Measurements from ENCODE around the gene CRYBG2.
A peak's percentile ranks its signal among the peaks of the same experiment; 100 is the strongest.

The CRYBG2 gene

GRCh38 chr1:26370591-26371382 lies 16.9 kb upstream of the CRYBG2 start:
- DNase-seq = no peak

GRCh38 chr1:26368486-26368885 lies 14.6 kb upstream of the CRYBG2 start:
- DNase-seq = no peak

DNA sequence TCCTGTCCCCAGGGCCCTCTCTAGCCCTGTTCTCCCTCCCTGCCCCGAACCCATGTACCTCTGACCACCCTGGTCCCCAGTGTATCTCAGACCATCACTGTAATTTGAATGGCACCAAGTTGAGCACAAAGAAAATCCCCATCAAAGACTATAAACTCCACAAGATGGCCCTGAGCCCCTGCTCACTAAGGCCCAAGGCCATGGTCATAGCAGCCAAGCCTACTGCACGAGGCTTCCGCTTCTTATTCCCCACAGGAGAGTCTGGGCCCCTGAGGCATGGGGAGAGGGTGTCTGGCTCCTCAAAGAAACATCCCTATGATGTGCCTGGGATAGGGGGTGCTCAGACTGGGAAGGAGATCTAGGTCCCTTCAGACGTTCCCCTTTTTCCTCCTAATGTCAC lies 14.1 kb upstream of the CRYBG2 start:
- no peak for DNase-seq

- DNase-seq = no peak
Observed at GRCh38 chr1:26367441-26367840, 13.5 kb upstream of the CRYBG2 start.

DNA sequence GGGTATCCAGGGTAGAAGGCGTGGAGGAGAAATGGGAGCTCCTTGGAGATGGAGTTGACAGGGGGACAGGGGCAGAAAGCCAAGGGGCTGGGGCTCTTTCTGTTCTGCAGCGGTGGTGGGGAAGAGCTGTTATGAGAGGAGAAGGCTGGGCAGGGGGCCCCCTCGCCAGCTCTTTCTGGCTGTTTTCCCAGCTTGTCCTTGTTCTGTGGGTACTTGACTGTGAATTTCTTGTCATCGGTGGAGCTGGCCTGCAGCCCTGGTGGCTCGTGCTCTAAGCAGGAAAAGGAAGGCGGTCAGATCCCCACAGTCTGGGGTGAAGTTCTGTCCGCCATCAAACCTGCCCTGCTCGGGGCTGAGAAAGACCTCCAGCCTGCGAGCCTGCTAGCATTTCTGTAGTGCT lies 11.0 kb upstream of the CRYBG2 start:
- DNase-seq = no peak

- DNase-seq = peak; percentile 73
Observed at GRCh38 chr1:26363549-26364448, 9.9 kb upstream of the CRYBG2 start.

- DNase-seq = no peak
Observed at GRCh38 chr1:26362331-26362730, 8.4 kb upstream of the CRYBG2 start.

DNA sequence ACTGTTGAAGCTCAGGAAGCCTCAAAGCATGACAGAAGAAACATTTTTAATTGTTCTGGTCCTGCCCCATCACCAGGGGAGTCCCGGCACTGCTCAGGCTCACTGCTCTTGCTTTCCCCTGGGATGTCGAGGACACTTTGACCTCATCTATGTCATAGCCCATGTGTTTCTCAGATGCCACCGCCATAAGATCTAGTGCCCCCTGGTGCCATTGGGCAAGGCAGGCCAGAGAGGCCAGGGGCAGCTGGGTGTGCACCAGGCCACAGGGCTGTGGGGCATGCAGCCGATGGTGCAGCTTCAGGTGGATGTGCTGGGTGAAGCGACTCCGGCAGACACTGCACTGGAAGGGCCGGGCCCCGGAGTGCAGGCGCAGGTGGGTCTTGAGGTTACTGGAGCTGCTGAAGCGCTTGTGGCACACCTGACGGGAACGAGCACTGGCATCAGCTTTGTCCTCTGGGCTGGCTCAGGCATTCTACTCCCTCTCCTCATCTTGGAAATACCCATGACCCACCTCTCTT lies 7.7 kb upstream of the CRYBG2 start:
- no peak for DNase-seq

GRCh38 chr1:26360807-26361604 lies 7.1 kb upstream of the CRYBG2 start:
- no peak for DNase-seq

- DNase-seq = no peak
Observed at GRCh38 chr1:26359981-26360806, 6.3 kb upstream of the CRYBG2 start.

DNA sequence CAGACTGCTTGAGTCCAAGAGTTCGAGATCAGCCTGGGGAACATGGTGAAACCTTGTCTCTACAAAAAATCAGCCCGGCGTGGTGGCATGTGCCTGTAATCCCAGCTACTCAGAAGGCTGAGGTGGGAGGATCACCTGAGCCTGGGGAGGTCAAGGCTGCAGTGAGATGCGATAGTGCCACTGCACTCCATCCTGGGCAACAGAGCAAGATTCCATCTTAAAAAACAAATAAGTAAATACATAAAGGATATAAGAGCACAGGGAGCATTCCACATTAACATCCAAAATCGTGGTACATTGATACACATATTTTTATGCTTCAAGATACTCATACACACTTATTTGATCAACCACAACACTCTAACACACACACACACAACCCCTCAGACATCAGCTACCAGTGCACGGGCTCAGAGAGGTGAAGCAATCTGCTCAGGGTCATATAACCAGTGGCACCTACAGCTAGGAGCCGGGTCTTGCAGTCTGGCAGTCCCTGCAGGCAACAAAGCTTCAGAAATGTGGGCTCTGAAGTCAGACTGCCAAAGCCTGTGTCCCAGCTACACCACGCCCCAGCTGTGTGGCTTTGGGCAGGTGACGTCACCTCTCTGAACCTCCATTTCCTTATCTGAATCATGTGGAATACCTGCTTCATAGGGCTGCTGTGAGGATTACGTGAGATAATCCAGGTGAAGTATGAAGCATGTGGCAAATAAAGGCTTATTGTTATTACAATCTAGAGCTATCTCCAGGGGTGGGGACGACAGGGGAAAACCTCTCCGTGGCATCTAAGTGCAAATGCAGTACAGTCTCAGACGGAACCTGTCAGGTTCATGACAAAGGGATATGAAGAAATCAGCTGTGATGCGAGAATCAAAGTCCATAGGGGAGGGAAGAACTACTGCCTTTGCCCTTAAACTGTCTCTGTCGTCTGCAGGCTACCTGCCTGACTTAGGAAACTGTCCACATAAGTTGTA lies 4.8 kb upstream of the CRYBG2 start:
- DNase-seq = no peak

GRCh38 chr1:26357121-26357602 lies 3.2 kb upstream of the CRYBG2 start:
- peak; percentile 13 for DNase-seq

GRCh38 chr1:26356106-26356505 lies 2.2 kb upstream of the CRYBG2 start:
- no peak for DNase-seq

- no peak for DNase-seq
Observed at GRCh38 chr1:26354972-26355371, 1.0 kb upstream of the CRYBG2 start.

- no peak for DNase-seq
Observed at GRCh38 chr1:26353210-26353859, 595 bp downstream of the CRYBG2 start.

- no peak for DNase-seq
Observed at GRCh38 chr1:26352338-26352679, 1.6 kb downstream of the CRYBG2 start.

DNA sequence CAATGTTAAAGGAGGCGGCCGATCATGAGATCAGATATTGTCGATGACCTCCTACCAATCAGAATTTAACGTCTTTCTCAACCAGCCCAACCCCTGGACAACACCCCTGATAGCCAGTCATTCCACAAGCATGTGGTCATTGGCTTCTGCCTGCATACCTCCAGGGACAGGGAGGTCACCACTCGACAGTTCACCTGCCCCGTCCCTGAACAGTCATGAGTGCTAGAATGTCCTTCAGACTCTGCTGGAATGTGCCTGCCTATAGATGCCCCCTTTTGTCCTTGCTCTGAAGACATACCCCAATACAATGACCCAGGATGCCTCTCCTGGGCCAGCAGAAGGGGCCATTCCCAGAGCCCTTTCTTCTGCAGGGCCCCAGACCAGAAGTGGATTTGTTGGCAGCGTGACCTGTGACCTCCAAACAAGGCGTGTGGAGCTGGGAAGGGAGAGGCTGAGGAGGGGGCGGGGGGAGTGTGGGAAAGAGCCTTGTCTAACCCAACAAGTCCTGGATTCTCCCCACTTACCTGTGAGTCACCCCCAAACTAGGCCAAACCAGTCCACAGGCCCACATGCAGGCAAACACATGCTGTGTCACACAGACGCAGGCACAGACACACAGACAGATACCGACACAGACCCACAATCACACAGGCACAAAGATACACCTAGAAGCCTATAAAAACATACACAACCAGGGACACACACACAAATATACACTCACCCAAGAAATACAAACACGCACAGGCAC lies 2.2 kb downstream of the CRYBG2 start:
- no peak for DNase-seq

GRCh38 chr1:26350701-26351589 lies 3.0 kb downstream of the CRYBG2 start:
- DNase-seq = no peak
